ENCODE results near the gene HYOU1. TPM values are rescaled to one million over a fixed set of nuclear protein-coding genes. Genes with fewer than 3 reads are reported as not detected.

The HYOU1 gene
- total and polyA plus RNA-seq, 2 of the 8 experiments (the other 6 are each of a cell fraction or from before 2014, with no cell fraction given): 239 to 295 TPM

DNA sequence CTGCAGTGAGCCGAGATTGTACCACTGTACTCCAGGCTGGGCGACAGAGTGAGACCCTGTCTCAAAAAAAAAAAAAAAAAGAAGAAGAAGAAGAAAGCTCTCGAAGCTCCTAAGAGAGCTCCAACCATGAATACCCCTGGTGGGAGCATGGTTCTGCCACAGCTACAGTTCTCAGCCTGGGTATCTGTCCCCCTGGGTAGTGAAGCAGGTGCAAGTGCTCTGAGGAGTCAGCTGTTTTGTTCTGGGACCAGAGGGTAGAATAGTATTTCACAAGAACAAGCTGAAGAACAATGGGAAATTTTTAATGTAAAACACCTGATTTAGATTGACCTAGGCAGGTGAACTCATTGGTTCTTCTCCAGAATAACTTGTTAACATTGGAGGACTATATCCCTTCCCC is 4.3 kb upstream of the HYOU1 start:
- no peak overlapping the region for H3K4me2 ChIP-seq (ENCODE audit: insufficient read depth in 1 of 2, low read depth in 2 of 2, low read length in 2 of 2)
- TF ChIP-seq, protein P1, sequence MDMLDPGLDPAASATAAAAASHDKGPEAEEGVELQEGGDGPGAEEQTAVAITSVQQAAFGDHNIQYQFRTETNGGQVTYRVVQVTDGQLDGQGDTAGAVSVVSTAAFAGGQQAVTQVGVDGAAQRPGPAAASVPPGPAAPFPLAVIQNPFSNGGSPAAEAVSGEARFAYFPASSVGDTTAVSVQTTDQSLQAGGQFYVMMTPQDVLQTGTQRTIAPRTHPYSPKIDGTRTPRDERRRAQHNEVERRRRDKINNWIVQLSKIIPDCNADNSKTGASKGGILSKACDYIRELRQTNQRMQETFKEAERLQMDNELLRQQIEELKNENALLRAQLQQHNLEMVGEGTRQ (IDR thresholded peaks at IDR 0.05; ENCODE audit: low read length): no peak
- TF ChIP-seq CHD2 (IDR thresholded peaks at IDR 0.05; ENCODE audit: low read length) (no peak), BRCA1 (IDR thresholded peaks at IDR 0.05; ENCODE audit: low read depth, low read length) (no peak)
- no peak overlapping the region for H4K5ac ChIP-seq (ENCODE audit: insufficient read length, low read depth, low read length)
- DNase-seq (ENCODE audit: low read depth in 1 of 2, low spot score in 2 of 2): no peak
- no peaks in the 10 kb centered on the region; a peak in 1 of 4 replicates for H3K9me3 ChIP-seq (ENCODE audit: insufficient read depth in 2 of 2, low read depth in 1 of 2, low read length in 1 of 2)
- POLR2A ChIA-PET (ENCODE audit: partially characterized antibody): interaction anchor here (1.2 to 2.2 kb wide), 4 partner anchors 20 to 279 kb away, joined by 3 to 7 read pairs (median 4); partner anchors contain the start of genes HMBS, RPS25 and TRAPPC4
- peaks cover under 1% of the 10 kb centered on the region; the same call in 1 of the 2 replicates for H3K23me2 ChIP-seq (ENCODE audit: low read depth, low read length)
- no peaks in the 10 kb centered on the region for H3K36me3 ChIP-seq (ENCODE audit: control insufficient read depth in 2 of 4, insufficient read depth in 4 of 4, low read length in 3 of 4)
- H2BK5ac ChIP-seq (ENCODE audit: low read depth, low read length): no peak overlapping the region
- H3K56ac ChIP-seq (replicated peaks; ENCODE audit: insufficient read length, low read depth, low read length): no peak overlapping the region
- no peak overlapping the region for H2BK12ac ChIP-seq (ENCODE audit: low read depth, low read length)
- 78% methylated on average over 1 of the region's 3 CpGs; no CpG with 5 or more reads in 1 of the 2 experiments for WGBS, 2 experiments (ENCODE audit: extremely low coverage in 1 of 2, insufficient coverage in 1 of 2, insufficient read length in 1 of 2, insufficient replicate concordance in 2 of 2, low coverage in 1 of 2, low lambda C conversion rate in 2 of 2, missing lambda C conversion rate in 1 of 2)
- H3K18ac ChIP-seq (ENCODE audit: extremely low read depth, low read length): no peak overlapping the region
- no peak overlapping the region for H2BK15ac ChIP-seq (ENCODE audit: low read length)
- H3K9ac ChIP-seq (replicated peaks in 1 of 4; ENCODE audit: extremely low read depth in 1 of 4, low read depth in 3 of 4, low read length in 3 of 4): no peak overlapping the region
- no peak overlapping the region for H2AFZ ChIP-seq (ENCODE audit: low read length)
- FAIRE-seq: no peak
- H3K27me3 ChIP-seq (replicated peaks in 1 of 4; ENCODE audit: control insufficient read depth in 3 of 4, extremely low read depth in 1 of 4, insufficient read depth in 3 of 4, low read length in 3 of 4): no peaks in the 10 kb centered on the region
- no peak overlapping the region for H4K91ac ChIP-seq (replicated peaks; ENCODE audit: insufficient read length, low read length)
- H3K14ac ChIP-seq (ENCODE audit: insufficient read length): no peak overlapping the region
- peaks cover 0 to 1% of the 10 kb centered on the region in 2 experiments for H4K20me1 ChIP-seq (replicated peaks in 1 of 2; ENCODE audit: control insufficient read depth in 1 of 2, insufficient read depth in 2 of 2, low read length in 2 of 2)
- H3K27ac ChIP-seq (ENCODE audit: low read depth, low read length): no peak overlapping the region
- no peaks in the 10 kb centered on the region for H3K79me1 ChIP-seq (ENCODE audit: low read depth, low read length)
- H4K8ac ChIP-seq (ENCODE audit: extremely low read depth, insufficient read depth, low read length): no peak overlapping the region
- no peak overlapping the region for H3K4me3 ChIP-seq (ENCODE audit: extremely low read depth in 1 of 4, insufficient read depth in 2 of 4, low read depth in 3 of 4, low read length in 4 of 4)
- H3K23ac ChIP-seq (ENCODE audit: insufficient read length): no peak overlapping the region
- peaks cover 0 to 3% (median under 1%) of the 10 kb centered on the region in 4 experiments; a peak in 3 of 7 replicates for H3K4me1 ChIP-seq (replicated peaks in 1 of 4; ENCODE audit: control insufficient read depth in 3 of 4, insufficient read depth in 4 of 4, low read length in 3 of 4)
- no peak overlapping the region for H3K4ac ChIP-seq (replicated peaks; ENCODE audit: insufficient read length, low read depth, low read length)
- H2BK20ac ChIP-seq (ENCODE audit: low read length): no peak overlapping the region
- no peak overlapping the region for H2AK5ac ChIP-seq (ENCODE audit: low read depth, low read length)
- H3K79me2 ChIP-seq (ENCODE audit: control insufficient read depth in 1 of 2, insufficient read depth in 2 of 2, low read length in 2 of 2): peaks cover 0 to 2% of the 10 kb centered on the region in 2 experiments; a peak in 2 of 4 replicates
- CTCF ChIA-PET (ENCODE audit: partially characterized antibody): interaction anchor here (0.6 to 1.4 kb wide), 5 partner anchors 9 to 136 kb away, joined by 3 to 4 read pairs (median 3); no protein-coding TSS in a partner anchor
- no peak overlapping the region for H2BK120ac ChIP-seq (replicated peaks; ENCODE audit: low read depth, low read length)

Measured in H1 (cell line).